Measurements from ENCODE around the gene INTS15. TPM values are rescaled to one million over a fixed set of nuclear protein-coding genes. Genes with fewer than 3 reads are reported as not detected.

INTS15 gene
- 27.7 and 71.3 TPM in 2 replicates for total RNA-seq (2011; cell fraction: chromatin; rRNA removed; ENCODE audit: low replicate concordance)
- total RNA-seq (2011; cell fraction: nucleolus; rRNA removed): 41.2 and 44.5 TPM in 2 replicates
- total RNA-seq (2011; cell fraction: nucleoplasm; rRNA removed): 27.3 and 28.3 TPM in 2 replicates
- total RNA-seq (2014; rRNA removed) (12.6 and 21.2 TPM in 2 replicates), total RNA-seq (2014; rRNA removed; fragmentation: Illumina TruSeq; extraction: Trizol) (8.3 and 8.4 TPM in 2 replicates), total RNA-seq (2015; rRNA removed; fragmentation: Illumina TruSeq; extraction: Trizol) (10.3 and 10.9 TPM in 2 replicates), total RNA-seq (2021) (23.5 and 24.6 TPM in 2 replicates), polyA plus RNA-seq (2011; rRNA removed) (11.6 and 17.2 TPM in 2 replicates), polyA plus RNA-seq (2014; fragmentation: Illumina TruSeq; extraction: Trizol) (26.4 and 28.9 TPM in 2 replicates), polyA plus RNA-seq (2014; fragmentation: Nextera tagmentation; extraction: Ambion mirVana) (under 1 TPM; 0.52 to 0.57 TPM), polyA plus RNA-seq (2014; rRNA removed) (16.8 and 17.9 TPM in 2 replicates), polyA minus RNA-seq (2011; rRNA and poly(A)+ RNA removed) (7.0 and 7.2 TPM in 2 replicates), Bru-seq, nascent RNA (percentile 63 among the genes with signal in this experiment), BruChase-seq, experiment 1, labeled RNA remaining after a 2-hour chase (percentile 70 among the genes with signal in this experiment), BruChase-seq, experiment 2, labeled RNA remaining after a 6-hour chase (percentile 68 among the genes with signal in this experiment)
- 17.0 and 23.4 TPM in 2 replicates for polyA plus RNA-seq (2011; cell fraction: cytosol; rRNA removed)
- polyA plus RNA-seq (2011; cell fraction: nucleus; rRNA removed): 20.9 and 27.8 TPM in 2 replicates
- 21.6 and 35.8 TPM in 2 replicates for polyA plus RNA-seq (2012)
- polyA minus RNA-seq (2011; cell fraction: cytosol; rRNA and poly(A)+ RNA removed): 8.8 and 11.4 TPM in 2 replicates
- polyA minus RNA-seq (2011; cell fraction: nucleus; rRNA and poly(A)+ RNA removed): 8.8 and 8.9 TPM in 2 replicates
- long read RNA-seq, experiment 1, transcript C7orf26-201 (6 exons, 2,182 nt): major isoform, 13 of 42 reads
- long read RNA-seq, experiment 1, partial matches to known transcripts: 18 of 42 reads
- long read RNA-seq, experiment 1, other reads (novel, unspliced or antisense): 11 of 42 reads
- long read RNA-seq, experiment 2, transcript C7orf26-201 (6 exons, 2,182 nt): major isoform, 13 of 25 reads
- long read RNA-seq, experiment 2, partial matches to known transcripts: 4 of 25 reads
- long read RNA-seq, experiment 2, other reads (novel, unspliced or antisense): 8 of 25 reads
- long read RNA-seq, experiment 3, partial matches to known transcripts: 0 of 3 reads
- long read RNA-seq, experiment 3, other reads (novel, unspliced or antisense): 2 of 3 reads

DNA sequence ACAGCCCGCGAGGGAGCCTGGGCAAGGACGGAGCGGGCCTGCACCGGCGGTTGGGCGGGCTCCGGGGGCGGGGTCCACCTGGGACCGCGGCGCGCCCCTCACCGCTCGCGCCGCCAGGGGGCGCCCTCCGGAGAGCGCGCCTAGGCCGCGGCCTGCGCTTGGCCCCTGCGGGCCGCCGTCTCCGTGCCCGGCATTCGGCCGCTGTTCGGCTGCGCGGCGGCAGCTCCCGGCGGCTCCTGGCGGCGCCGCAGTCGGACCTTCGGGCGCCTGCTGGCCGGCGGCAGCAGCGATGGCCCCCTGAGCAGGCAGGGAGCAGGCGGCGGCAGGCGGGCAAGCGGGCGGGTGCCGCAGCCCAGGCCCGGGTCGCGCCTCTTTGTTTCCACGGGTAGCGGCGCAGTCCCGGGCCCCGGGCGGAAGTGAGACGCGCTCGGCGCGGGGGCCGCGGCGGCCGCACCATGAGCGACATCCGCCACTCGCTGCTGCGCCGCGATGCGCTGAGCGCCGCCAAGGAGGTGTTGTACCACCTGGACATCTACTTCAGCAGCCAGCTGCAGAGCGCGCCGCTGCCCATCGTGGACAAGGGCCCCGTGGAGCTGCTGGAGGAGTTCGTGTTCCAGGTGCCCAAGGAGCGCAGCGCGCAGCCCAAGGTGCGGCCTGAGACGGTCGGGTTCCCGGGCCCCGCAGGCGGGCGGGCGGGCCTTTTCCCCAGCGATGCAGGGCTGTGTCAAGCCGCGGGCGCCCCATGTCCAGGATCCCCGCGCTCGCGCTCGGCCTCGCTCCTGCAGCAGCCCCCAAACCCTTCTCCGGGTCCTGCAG, at the start of gene INTS15:
INTS15 (plus strand) TSS at position 193 of the 816 bp plus-strand sequence; CDS start at position 456, 263 bp downstream.
- H3K36me3 ChIP-seq (ENCODE audit: control insufficient read depth, insufficient read depth, low read length): peaks cover 64% of the 10 kb centered on the region
- FAIRE-seq (no peak), ATAC-seq (peak; percentile 90), DNase-seq (ENCODE audit: extremely low read depth in 1 of 4, low spot score in 3 of 4) (peak; percentile 89 to 94 (median 92))
- peaks cover 16% of the 10 kb centered on the region for H3K79me2 ChIP-seq (ENCODE audit: control insufficient read depth, insufficient read depth, low read length)
- peaks cover 7 to 16% of the 10 kb centered on the region in 2 experiments for H3K4me1 ChIP-seq (replicated peaks in 1 of 2; ENCODE audit: control insufficient read depth in 2 of 2, insufficient read depth in 2 of 2, low read length in 2 of 2)
- H3K27me3 ChIP-seq (ENCODE audit: control insufficient read depth in 2 of 2, insufficient read depth in 2 of 2, low read length in 2 of 2): no peaks in the 10 kb centered on the region
- peak within 1 kb of the TSS; percentile 80 for H3K27ac ChIP-seq (ENCODE audit: extremely low read depth, low read depth, low read length)
- ChIA-PET CTCF (ENCODE audit: low intra/inter-chr PET ratio) (interaction anchor here (0.6 to 0.7 kb wide), 3 partner anchors 48 to 272 kb away, joined by 3 to 5 read pairs (median 3); no protein-coding TSS in a partner anchor), POLR2A (interaction anchor here (0.5 to 2.7 kb wide), 10 partner anchors 11 to 213 kb away, joined by 3 to 19 read pairs (median 4); partner anchors contain the start of gene ZDHHC4)
- peak within 1 kb of the TSS; percentile 96 for H3K4me2 ChIP-seq (ENCODE audit: insufficient read depth, low read length)
- peak within 1 kb of the TSS; percentile 98 for H3K4me3 ChIP-seq
- peaks cover 5% of the 10 kb centered on the region for H3K9me1 ChIP-seq (ENCODE audit: control insufficient read depth, insufficient read depth, low read length)
- in situ Hi-C loops (cut with MboI) (no loop called here), intact Hi-C loops (cut with micrococcal nuclease) (no loop called here)
- no peaks in the 10 kb centered on the region for H3K9me3 ChIP-seq (replicated peaks; ENCODE audit: control insufficient read depth, insufficient read depth, low read depth, low read length)
- 0% methylated on average over 36 of the region's 107 CpGs for WGBS (ENCODE audit: insufficient coverage, low coverage, missing lambda C conversion rate)
- no TSS peak for BruUV-seq (replicated peaks)
- H4K20me1 ChIP-seq (replicated peaks; ENCODE audit: control insufficient read depth, insufficient read depth, low read length): no peaks in the 10 kb centered on the region
- H3K9ac ChIP-seq (ENCODE audit: insufficient read depth in 1 of 2, low read depth in 2 of 2, low read length in 2 of 2): peak within 1 kb of the TSS; percentile 76 to 99; a peak in 3 of 4 replicates
- peak within 1 kb of the TSS; percentile 97 for H2AFZ ChIP-seq (ENCODE audit: low read depth, low read length)
- TF ChIP-seq CCAR2 (IDR thresholded peaks at IDR 0.05; ENCODE audit: low read depth, low read length): no peak
- TF ChIP-seq TGIF2 (CRISPR knock-in tag; IDR thresholded peaks at IDR 0.05): peak; percentile 77; the same call in 1 of the 2 replicates
- TF ChIP-seq BRD4 (IDR thresholded peaks at IDR 0.05): no peak
- TF ChIP-seq PCBP1 (IDR thresholded peaks at IDR 0.05; ENCODE audit: low read depth, low read length, poor library complexity, severe bottlenecking): peak; percentile 35
- TF ChIP-seq RBFOX2 (IDR thresholded peaks at IDR 0.05; ENCODE audit: low read depth, low read length): peak; percentile 86
- TF ChIP-seq, protein P1, sequence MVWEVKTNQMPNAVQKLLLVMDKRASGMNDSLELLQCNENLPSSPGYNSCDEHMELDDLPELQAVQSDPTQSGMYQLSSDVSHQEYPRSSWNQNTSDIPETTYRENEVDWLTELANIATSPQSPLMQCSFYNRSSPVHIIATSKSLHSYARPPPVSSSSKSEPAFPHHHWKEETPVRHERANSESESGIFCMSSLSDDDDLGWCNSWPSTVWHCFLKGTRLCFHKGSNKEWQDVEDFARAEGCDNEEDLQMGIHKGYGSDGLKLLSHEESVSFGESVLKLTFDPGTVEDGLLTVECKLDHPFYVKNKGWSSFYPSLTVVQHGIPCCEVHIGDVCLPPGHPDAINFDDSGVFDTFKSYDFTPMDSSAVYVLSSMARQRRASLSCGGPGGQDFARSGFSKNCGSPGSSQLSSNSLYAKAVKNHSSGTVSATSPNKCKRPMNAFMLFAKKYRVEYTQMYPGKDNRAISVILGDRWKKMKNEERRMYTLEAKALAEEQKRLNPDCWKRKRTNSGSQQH (CRISPR knock-in tag; IDR thresholded peaks at IDR 0.05): no peak
- TF ChIP-seq LARP7 (IDR thresholded peaks at IDR 0.05): no peak
- no peak for TF ChIP-seq COPS2 (conservative IDR thresholded peaks at IDR 0.05)
- TF ChIP-seq, protein P2, sequence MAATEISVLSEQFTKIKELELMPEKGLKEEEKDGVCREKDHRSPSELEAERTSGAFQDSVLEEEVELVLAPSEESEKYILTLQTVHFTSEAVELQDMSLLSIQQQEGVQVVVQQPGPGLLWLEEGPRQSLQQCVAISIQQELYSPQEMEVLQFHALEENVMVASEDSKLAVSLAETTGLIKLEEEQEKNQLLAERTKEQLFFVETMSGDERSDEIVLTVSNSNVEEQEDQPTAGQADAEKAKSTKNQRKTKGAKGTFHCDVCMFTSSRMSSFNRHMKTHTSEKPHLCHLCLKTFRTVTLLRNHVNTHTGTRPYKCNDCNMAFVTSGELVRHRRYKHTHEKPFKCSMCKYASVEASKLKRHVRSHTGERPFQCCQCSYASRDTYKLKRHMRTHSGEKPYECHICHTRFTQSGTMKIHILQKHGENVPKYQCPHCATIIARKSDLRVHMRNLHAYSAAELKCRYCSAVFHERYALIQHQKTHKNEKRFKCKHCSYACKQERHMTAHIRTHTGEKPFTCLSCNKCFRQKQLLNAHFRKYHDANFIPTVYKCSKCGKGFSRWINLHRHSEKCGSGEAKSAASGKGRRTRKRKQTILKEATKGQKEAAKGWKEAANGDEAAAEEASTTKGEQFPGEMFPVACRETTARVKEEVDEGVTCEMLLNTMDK (IDR thresholded peaks at IDR 0.05; ENCODE audit: borderline replicate concordance, insufficient read depth, low read depth, low read length, poor library complexity, severe bottlenecking): peak; percentile 99
- TF ChIP-seq NELFE (IDR thresholded peaks at IDR 0.05; ENCODE audit: insufficient read depth, insufficient read length): no peak
- TF ChIP-seq ATF7 (IDR thresholded peaks at IDR 0.05): peak; percentile 40
- peak; percentile 65 for TF ChIP-seq ELF1 (tag; IDR thresholded peaks at IDR 0.05)

Measured in K562 (cell line).